ENCODE measurements around the gene DDX41. TPM values are rescaled to one million over a fixed set of nuclear protein-coding genes. Genes with fewer than 3 reads are reported as not detected.
A peak's percentile ranks its signal among the peaks of the same experiment; 100 is the strongest.

DDX41 gene
- total RNA-seq, 1 experiment from 2014 or later, result 136 TPM

DNA sequence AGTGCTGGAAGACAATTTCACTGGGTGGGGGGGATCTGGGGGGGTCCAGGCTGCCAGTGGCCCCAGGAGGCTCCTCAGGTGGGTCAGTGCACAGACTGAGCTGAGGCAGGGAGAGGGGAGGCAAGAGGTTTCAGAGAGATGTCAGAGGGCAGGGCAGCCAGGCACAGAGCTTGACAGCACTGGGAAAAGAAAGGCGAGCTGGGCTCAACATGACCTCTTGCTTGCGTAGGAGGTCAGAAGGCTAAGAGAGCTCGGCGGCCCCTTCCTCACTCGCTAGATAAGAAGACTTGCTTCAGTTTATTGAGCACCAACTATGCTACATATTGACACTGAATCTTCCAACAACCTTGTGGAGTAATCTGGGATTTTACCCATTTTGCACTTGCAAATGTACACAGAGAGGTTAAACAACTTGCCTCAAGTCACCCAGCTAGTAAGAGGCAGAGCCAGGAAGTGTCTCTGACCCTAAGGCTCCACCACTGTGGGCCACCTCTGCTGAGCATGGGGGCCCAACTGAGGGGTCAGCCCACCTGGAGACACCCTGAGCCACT, 22.9 kb downstream of the DDX41 start:
- CTCF ChIA-PET, result interaction anchor here (1.6 to 11.2 kb wide), 6 partner anchors 7 to 184 kb away, joined by 3 to 230 read pairs (median 30); partner anchors contain the start of genes DBN1 and DOK3
- H3K9me3 Mint-ChIP-seq, result no peaks in the 10 kb centered on the region
- H3K36me3 Mint-ChIP-seq, result peaks cover 22% of the 10 kb centered on the region
- peaks cover 35% of the 10 kb centered on the region for H3K4me1 Mint-ChIP-seq
- H3K4me3 Mint-ChIP-seq, result no peak overlapping the region
- DNase-seq (ENCODE audit: low spot score) (no peak), ATAC-seq (no peak)
- peaks cover 13% of the 10 kb centered on the region for H3K27me3 Mint-ChIP-seq (ENCODE audit: low read depth)
- TF ChIP-seq NR2C2 (CRISPR knock-in tag; IDR thresholded peaks at IDR 0.05) (0 out of 2 replicates have a peak, but pooled peaks have one; percentile 29), ZNF263 (CRISPR knock-in tag; IDR thresholded peaks at IDR 0.05; ENCODE audit: low read depth) (no peak)
- H3K27ac Mint-ChIP-seq, result no peak overlapping the region; the same call in 1 of the 2 replicates
- POLR2A ChIA-PET, result interaction anchor here (0.6 to 6.1 kb wide), 5 partner anchors 16 to 652 kb away, joined by 4 to 43 read pairs (median 12); no protein-coding TSS in a partner anchor

DNA sequence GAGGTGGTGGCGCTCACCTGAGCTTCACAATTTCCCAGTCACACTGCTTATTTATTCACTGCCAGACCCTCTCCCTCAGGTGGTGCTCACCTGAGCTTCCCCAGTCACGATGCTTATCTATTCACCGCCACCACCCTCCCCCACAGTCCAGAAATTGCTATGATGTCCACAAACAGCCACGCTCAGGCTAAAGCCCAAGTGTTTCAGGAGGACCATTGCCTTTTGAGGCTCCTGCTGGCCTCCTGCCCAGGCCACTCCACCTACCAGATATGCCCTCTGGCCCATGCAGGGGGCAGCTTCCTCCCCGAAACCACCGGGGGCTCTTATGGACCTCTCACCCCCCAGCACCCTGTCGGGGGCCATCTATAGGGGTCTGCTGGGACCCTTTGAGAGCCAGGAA, 23.9 kb downstream of the DDX41 start:
- CTCF ChIA-PET, result interaction anchor here (0.6 to 11.2 kb wide), 13 partner anchors 8 to 183 kb away, joined by 3 to 230 read pairs (median 5); partner anchors contain the start of genes DBN1 and DOK3
- ATAC-seq, result no peak
- Mint-ChIP-seq H3K27ac (peak overlapping the region; percentile 95), H3K4me1 (peaks cover 27% of the 10 kb centered on the region), H3K36me3 (peaks cover 32% of the 10 kb centered on the region), H3K27me3 (ENCODE audit: low read depth) (peaks cover 3% of the 10 kb centered on the region), H3K9me3 (no peaks in the 10 kb centered on the region), H3K4me3 (no peak overlapping the region)
- TF ChIP-seq, protein P1, sequence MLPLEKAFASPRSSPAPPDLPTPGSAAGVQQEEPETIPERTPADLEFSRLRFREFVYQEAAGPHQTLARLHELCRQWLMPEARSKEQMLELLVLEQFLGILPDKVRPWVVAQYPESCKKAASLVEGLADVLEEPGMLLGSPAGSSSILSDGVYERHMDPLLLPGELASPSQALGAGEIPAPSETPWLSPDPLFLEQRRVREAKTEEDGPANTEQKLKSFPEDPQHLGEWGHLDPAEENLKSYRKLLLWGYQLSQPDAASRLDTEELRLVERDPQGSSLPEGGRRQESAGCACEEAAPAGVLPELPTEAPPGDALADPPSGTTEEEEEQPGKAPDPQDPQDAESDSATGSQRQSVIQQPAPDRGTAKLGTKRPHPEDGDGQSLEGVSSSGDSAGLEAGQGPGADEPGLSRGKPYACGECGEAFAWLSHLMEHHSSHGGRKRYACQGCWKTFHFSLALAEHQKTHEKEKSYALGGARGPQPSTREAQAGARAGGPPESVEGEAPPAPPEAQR (CRISPR knock-in tag; IDR thresholded peaks at IDR 0.05), result no peak
- TF ChIP-seq PRRX2 (CRISPR knock-in tag; IDR thresholded peaks at IDR 0.05) (peak; percentile 17; the same call in 1 of the 2 replicates), ZNF138 (CRISPR knock-in tag; conservative IDR thresholded peaks at IDR 0.05) (no peak), GTF2I (CRISPR knock-in tag; conservative IDR thresholded peaks at IDR 0.05) (no peak), CBFB (CRISPR knock-in tag; IDR thresholded peaks at IDR 0.05; ENCODE audit: low read depth) (no peak)
- TF ChIP-seq, protein P2, sequence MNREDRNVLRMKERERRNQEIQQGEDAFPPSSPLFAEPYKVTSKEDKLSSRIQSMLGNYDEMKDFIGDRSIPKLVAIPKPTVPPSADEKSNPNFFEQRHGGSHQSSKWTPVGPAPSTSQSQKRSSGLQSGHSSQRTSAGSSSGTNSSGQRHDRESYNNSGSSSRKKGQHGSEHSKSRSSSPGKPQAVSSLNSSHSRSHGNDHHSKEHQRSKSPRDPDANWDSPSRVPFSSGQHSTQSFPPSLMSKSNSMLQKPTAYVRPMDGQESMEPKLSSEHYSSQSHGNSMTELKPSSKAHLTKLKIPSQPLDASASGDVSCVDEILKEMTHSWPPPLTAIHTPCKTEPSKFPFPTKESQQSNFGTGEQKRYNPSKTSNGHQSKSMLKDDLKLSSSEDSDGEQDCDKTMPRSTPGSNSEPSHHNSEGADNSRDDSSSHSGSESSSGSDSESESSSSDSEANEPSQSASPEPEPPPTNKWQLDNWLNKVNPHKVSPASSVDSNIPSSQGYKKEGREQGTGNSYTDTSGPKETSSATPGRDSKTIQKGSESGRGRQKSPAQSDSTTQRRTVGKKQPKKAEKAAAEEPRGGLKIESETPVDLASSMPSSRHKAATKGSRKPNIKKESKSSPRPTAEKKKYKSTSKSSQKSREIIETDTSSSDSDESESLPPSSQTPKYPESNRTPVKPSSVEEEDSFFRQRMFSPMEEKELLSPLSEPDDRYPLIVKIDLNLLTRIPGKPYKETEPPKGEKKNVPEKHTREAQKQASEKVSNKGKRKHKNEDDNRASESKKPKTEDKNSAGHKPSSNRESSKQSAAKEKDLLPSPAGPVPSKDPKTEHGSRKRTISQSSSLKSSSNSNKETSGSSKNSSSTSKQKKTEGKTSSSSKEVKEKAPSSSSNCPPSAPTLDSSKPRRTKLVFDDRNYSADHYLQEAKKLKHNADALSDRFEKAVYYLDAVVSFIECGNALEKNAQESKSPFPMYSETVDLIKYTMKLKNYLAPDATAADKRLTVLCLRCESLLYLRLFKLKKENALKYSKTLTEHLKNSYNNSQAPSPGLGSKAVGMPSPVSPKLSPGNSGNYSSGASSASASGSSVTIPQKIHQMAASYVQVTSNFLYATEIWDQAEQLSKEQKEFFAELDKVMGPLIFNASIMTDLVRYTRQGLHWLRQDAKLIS (CRISPR knock-in tag; IDR thresholded peaks at IDR 0.05; ENCODE audit: borderline replicate concordance), result no peak
- TF ChIP-seq, protein P3, sequence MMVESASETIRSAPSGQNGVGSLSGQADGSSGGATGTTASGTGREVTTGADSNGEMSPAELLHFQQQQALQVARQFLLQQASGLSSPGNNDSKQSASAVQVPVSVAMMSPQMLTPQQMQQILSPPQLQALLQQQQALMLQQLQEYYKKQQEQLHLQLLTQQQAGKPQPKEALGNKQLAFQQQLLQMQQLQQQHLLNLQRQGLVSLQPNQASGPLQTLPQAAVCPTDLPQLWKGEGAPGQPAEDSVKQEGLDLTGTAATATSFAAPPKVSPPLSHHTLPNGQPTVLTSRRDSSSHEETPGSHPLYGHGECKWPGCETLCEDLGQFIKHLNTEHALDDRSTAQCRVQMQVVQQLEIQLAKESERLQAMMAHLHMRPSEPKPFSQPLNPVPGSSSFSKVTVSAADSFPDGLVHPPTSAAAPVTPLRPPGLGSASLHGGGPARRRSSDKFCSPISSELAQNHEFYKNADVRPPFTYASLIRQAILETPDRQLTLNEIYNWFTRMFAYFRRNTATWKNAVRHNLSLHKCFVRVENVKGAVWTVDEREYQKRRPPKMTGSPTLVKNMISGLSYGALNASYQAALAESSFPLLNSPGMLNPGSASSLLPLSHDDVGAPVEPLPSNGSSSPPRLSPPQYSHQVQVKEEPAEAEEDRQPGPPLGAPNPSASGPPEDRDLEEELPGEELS (CRISPR knock-in tag; IDR thresholded peaks at IDR 0.05), result no peak
- POLR2A ChIA-PET, result interaction anchor here (0.6 to 6.1 kb wide), 7 partner anchors 8 to 66 kb away, joined by 3 to 43 read pairs (median 5); partner anchors contain the start of gene GRK6
- DNase-seq (ENCODE audit: low spot score), result no peak

DNA sequence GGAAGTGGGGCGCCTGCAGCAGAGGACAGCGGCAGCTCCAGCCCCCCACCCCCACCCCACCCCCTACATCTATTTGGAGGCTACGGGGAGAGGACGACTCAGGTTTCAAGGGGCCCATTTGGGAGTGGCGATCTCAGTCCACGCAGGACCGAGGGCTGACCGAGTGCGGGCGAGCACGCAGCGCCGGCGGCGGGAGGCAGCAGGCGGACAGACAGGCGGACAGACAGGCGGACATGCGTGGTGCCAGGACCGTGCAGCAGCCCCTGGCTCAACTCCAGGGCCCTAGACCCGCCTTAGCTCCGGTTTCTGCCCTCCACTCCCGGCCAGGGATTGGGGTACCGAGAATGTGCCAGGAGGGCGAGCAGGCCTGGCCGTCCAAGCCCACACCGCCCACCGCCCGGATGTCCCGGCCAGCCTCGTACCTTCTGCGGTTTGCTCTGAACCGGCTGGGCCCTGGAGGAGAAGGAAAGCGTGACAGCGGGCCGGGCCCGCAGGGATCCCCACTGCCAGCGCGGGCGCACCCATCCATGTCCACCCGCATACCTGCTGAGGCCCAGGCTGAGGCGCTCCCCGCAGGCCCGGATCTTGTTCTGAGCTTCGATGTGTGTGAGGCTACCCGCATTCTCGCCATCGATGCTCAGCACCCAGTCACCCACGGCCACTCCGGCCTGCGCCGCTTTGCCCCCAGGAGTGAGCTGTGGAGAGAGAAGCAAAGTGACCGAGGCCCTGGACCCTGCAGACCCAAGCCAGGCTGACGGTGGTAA, 24.6 kb downstream of the DDX41 start:
- H3K27me3 Mint-ChIP-seq (ENCODE audit: low read depth), result no peaks in the 10 kb centered on the region
- peak overlapping the region; percentile 95 for H3K27ac Mint-ChIP-seq
- ChIA-PET CTCF (interaction anchor here (0.6 to 11.2 kb wide), 18 partner anchors 9 to 183 kb away, joined by 3 to 230 read pairs (median 4); partner anchors contain the start of genes DBN1 and DOK3), POLR2A (interaction anchor here (0.6 to 6.1 kb wide), 8 partner anchors 9 to 65 kb away, joined by 3 to 43 read pairs (median 5); partner anchors contain the start of gene GRK6)
- H3K4me1 Mint-ChIP-seq, result peaks cover 27% of the 10 kb centered on the region
- H3K9me3 Mint-ChIP-seq, result no peaks in the 10 kb centered on the region
- TF ChIP-seq, protein P4, sequence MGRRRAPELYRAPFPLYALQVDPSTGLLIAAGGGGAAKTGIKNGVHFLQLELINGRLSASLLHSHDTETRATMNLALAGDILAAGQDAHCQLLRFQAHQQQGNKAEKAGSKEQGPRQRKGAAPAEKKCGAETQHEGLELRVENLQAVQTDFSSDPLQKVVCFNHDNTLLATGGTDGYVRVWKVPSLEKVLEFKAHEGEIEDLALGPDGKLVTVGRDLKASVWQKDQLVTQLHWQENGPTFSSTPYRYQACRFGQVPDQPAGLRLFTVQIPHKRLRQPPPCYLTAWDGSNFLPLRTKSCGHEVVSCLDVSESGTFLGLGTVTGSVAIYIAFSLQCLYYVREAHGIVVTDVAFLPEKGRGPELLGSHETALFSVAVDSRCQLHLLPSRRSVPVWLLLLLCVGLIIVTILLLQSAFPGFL (CRISPR knock-in tag; IDR thresholded peaks at IDR 0.05; ENCODE audit: borderline replicate concordance), result no peak
- TF ChIP-seq, protein P5, sequence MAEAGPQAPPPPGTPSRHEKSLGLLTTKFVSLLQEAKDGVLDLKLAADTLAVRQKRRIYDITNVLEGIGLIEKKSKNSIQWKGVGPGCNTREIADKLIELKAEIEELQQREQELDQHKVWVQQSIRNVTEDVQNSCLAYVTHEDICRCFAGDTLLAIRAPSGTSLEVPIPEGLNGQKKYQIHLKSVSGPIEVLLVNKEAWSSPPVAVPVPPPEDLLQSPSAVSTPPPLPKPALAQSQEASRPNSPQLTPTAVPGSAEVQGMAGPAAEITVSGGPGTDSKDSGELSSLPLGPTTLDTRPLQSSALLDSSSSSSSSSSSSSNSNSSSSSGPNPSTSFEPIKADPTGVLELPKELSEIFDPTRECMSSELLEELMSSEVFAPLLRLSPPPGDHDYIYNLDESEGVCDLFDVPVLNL (CRISPR knock-in tag; IDR thresholded peaks at IDR 0.05; ENCODE audit: borderline replicate concordance, low read depth), result no peak
- TF ChIP-seq, protein P6, sequence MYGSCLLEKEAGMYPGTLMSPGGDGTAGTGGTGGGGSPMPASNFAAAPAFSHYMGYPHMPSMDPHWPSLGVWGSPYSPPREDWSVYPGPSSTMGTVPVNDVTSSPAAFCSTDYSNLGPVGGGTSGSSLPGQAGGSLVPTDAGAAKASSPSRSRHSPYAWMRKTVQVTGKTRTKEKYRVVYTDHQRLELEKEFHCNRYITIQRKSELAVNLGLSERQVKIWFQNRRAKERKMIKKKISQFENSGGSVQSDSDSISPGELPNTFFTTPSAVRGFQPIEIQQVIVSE (CRISPR knock-in tag; IDR thresholded peaks at IDR 0.05; ENCODE audit: borderline replicate concordance), result no peak
- no peak for TF ChIP-seq ZNF671 (CRISPR knock-in tag; IDR thresholded peaks at IDR 0.05)
- TF ChIP-seq TEAD1 (CRISPR knock-in tag; IDR thresholded peaks at IDR 0.05), result no peak
- no peak for TF ChIP-seq GABPB1 (CRISPR knock-in tag; IDR thresholded peaks at IDR 0.05)
- TF ChIP-seq, protein P7, sequence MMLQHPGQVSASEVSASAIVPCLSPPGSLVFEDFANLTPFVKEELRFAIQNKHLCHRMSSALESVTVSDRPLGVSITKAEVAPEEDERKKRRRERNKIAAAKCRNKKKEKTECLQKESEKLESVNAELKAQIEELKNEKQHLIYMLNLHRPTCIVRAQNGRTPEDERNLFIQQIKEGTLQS (CRISPR knock-in tag; conservative IDR thresholded peaks at IDR 0.05), result no peak
- ATAC-seq, result no peak
- no peak overlapping the region for H3K4me3 Mint-ChIP-seq
- peaks cover 38% of the 10 kb centered on the region for H3K36me3 Mint-ChIP-seq
- no peak for DNase-seq (ENCODE audit: low spot score)

Data from WTC11 (cell line).